ENCODE measurements around the gene DGKA.

DGKA gene

GRCh38 chr12:55930771-55931316 is at the start of gene DGKA:
Gene DGKA (plus strand): TSS chr12:55931162. CDS start chr12:55936504, 5,342 bp downstream.
- Histone ChIP-seq H3K36me3 (ENCODE audit: control insufficient read depth in 2 of 2, insufficient read depth in 2 of 2, low read length in 2 of 2) (no peaks in the 10 kb centered on the region), H3K4me3 (ENCODE audit: low read length in 2 of 2) (peak within 1 kb of the TSS; percentile 61 to 86), H3K27ac (ENCODE audit: low read length) (peak within 1 kb of the TSS; percentile 76), H3K4me1 (ENCODE audit: control insufficient read depth, insufficient read depth, low read length) (peaks cover 42% of the 10 kb centered on the region), H3K9ac (ENCODE audit: low read length in 2 of 2) (peak within 1 kb of the TSS; percentile 78 to 80), H3K27me3 (ENCODE audit: control insufficient read depth in 1 of 2, insufficient read depth in 2 of 2, low read length in 2 of 2) (no peaks in the 10 kb centered on the region), H3K9me3 (ENCODE audit: control insufficient read depth in 2 of 2, low read length in 2 of 2) (no peaks in the 10 kb centered on the region)

GRCh38 chr12:55885113-55885512 is 45.8 kb upstream of the DGKA start:
- H3K4me1 ChIP-seq (ENCODE audit: control insufficient read depth, insufficient read depth, low read length) = no peaks in the 10 kb centered on the region
- H3K27me3 ChIP-seq (ENCODE audit: control insufficient read depth in 1 of 2, insufficient read depth in 2 of 2, low read length in 2 of 2) = no peaks in the 10 kb centered on the region

GRCh38 chr12:55891310-55891709 is 39.7 kb upstream of the DGKA start:
- Histone ChIP-seq H3K36me3 (ENCODE audit: control insufficient read depth in 2 of 2, insufficient read depth in 2 of 2, low read length in 2 of 2) (no peaks in the 10 kb centered on the region), H3K9me3 (ENCODE audit: control insufficient read depth in 2 of 2, low read length in 2 of 2) (no peaks in the 10 kb centered on the region), H3K9ac (ENCODE audit: low read length in 2 of 2) (no peak overlapping the region)

More at GRCh38 chr12:55885113-55885512, 45.8 kb upstream of the DGKA start:
- Histone ChIP-seq H3K9me3 (ENCODE audit: control insufficient read depth in 2 of 2, low read length in 2 of 2) (no peaks in the 10 kb centered on the region), H3K36me3 (ENCODE audit: control insufficient read depth in 2 of 2, insufficient read depth in 2 of 2, low read length in 2 of 2) (no peaks in the 10 kb centered on the region), H3K4me3 (ENCODE audit: low read length in 2 of 2) (no peak overlapping the region), H3K9ac (ENCODE audit: low read length in 2 of 2) (no peak overlapping the region), H3K27ac (ENCODE audit: low read length) (no peak overlapping the region)

GRCh38 chr12:55893723-55894122 is 37.2 kb upstream of the DGKA start:
- no peaks in the 10 kb centered on the region for H3K4me1 ChIP-seq (ENCODE audit: control insufficient read depth, insufficient read depth, low read length)
- H3K9ac ChIP-seq (ENCODE audit: low read length in 2 of 2) = no peak overlapping the region
- no peaks in the 10 kb centered on the region for H3K27me3 ChIP-seq (ENCODE audit: control insufficient read depth in 1 of 2, insufficient read depth in 2 of 2, low read length in 2 of 2)
- H3K27ac ChIP-seq (ENCODE audit: low read length) = no peak overlapping the region
- H3K4me3 ChIP-seq (ENCODE audit: low read length in 2 of 2) = no peak overlapping the region
- H3K9me3 ChIP-seq (ENCODE audit: control insufficient read depth in 2 of 2, low read length in 2 of 2) = no peaks in the 10 kb centered on the region
- H3K36me3 ChIP-seq (ENCODE audit: control insufficient read depth in 2 of 2, insufficient read depth in 2 of 2, low read length in 2 of 2) = no peaks in the 10 kb centered on the region

More at GRCh38 chr12:55891310-55891709, 39.7 kb upstream of the DGKA start:
- Histone ChIP-seq H3K27me3 (ENCODE audit: control insufficient read depth in 1 of 2, insufficient read depth in 2 of 2, low read length in 2 of 2) (no peaks in the 10 kb centered on the region), H3K4me1 (ENCODE audit: control insufficient read depth, insufficient read depth, low read length) (no peaks in the 10 kb centered on the region), H3K4me3 (ENCODE audit: low read length in 2 of 2) (no peak overlapping the region), H3K27ac (ENCODE audit: low read length) (no peak overlapping the region)

- no peak overlapping the region for H3K4me3 ChIP-seq (ENCODE audit: low read length in 2 of 2)
- no peaks in the 10 kb centered on the region for H3K27me3 ChIP-seq (ENCODE audit: control insufficient read depth in 1 of 2, insufficient read depth in 2 of 2, low read length in 2 of 2)
- peaks cover 3 to 5% of the 10 kb centered on the region in 2 donors for H3K36me3 ChIP-seq (ENCODE audit: control insufficient read depth in 2 of 2, insufficient read depth in 2 of 2, low read length in 2 of 2)
- no peaks in the 10 kb centered on the region for H3K4me1 ChIP-seq (ENCODE audit: control insufficient read depth, insufficient read depth, low read length)
- no peaks in the 10 kb centered on the region for H3K9me3 ChIP-seq (ENCODE audit: control insufficient read depth in 2 of 2, low read length in 2 of 2)
- H3K27ac ChIP-seq (ENCODE audit: low read length) = no peak overlapping the region
- no peak overlapping the region for H3K9ac ChIP-seq (ENCODE audit: low read length in 2 of 2)
These were observed 31.9 kb upstream of the DGKA start for GRCh38 chr12:55899082-55899481.

- Histone ChIP-seq H3K9ac (ENCODE audit: low read length in 2 of 2) (no peak overlapping the region), H3K27me3 (ENCODE audit: control insufficient read depth in 1 of 2, insufficient read depth in 2 of 2, low read length in 2 of 2) (no peaks in the 10 kb centered on the region), H3K36me3 (ENCODE audit: control insufficient read depth in 2 of 2, insufficient read depth in 2 of 2, low read length in 2 of 2) (peaks cover 3 to 5% of the 10 kb centered on the region in 2 donors), H3K27ac (ENCODE audit: low read length) (no peak overlapping the region), H3K4me3 (ENCODE audit: low read length in 2 of 2) (no peak overlapping the region), H3K9me3 (ENCODE audit: control insufficient read depth in 2 of 2, low read length in 2 of 2) (no peaks in the 10 kb centered on the region), H3K4me1 (ENCODE audit: control insufficient read depth, insufficient read depth, low read length) (no peaks in the 10 kb centered on the region)
These were observed 29.0 kb upstream of the DGKA start for GRCh38 chr12:55901881-55902490.

- Histone ChIP-seq H3K27me3 (ENCODE audit: control insufficient read depth in 1 of 2, insufficient read depth in 2 of 2, low read length in 2 of 2) (no peaks in the 10 kb centered on the region), H3K9me3 (ENCODE audit: control insufficient read depth in 2 of 2, low read length in 2 of 2) (no peaks in the 10 kb centered on the region), H3K4me3 (ENCODE audit: low read length in 2 of 2) (no peak overlapping the region)
These were observed 24.9 kb upstream of the DGKA start for GRCh38 chr12:55906056-55906455.

GRCh38 chr12:55908726-55909512 is 22.0 kb upstream of the DGKA start:
- no peak overlapping the region for H3K4me3 ChIP-seq (ENCODE audit: low read length in 2 of 2)
- H3K4me1 ChIP-seq (ENCODE audit: control insufficient read depth, insufficient read depth, low read length) = no peaks in the 10 kb centered on the region
- peaks cover 2 to 4% of the 10 kb centered on the region in 2 donors for H3K36me3 ChIP-seq (ENCODE audit: control insufficient read depth in 2 of 2, insufficient read depth in 2 of 2, low read length in 2 of 2)
- H3K9ac ChIP-seq (ENCODE audit: low read length in 2 of 2) = no peak overlapping the region
- H3K27me3 ChIP-seq (ENCODE audit: control insufficient read depth in 1 of 2, insufficient read depth in 2 of 2, low read length in 2 of 2) = no peaks in the 10 kb centered on the region
- H3K9me3 ChIP-seq (ENCODE audit: control insufficient read depth in 2 of 2, low read length in 2 of 2) = no peaks in the 10 kb centered on the region
- no peak overlapping the region for H3K27ac ChIP-seq (ENCODE audit: low read length)

More at GRCh38 chr12:55906056-55906455, 24.9 kb upstream of the DGKA start:
- Histone ChIP-seq H3K27ac (ENCODE audit: low read length) (no peak overlapping the region), H3K4me1 (ENCODE audit: control insufficient read depth, insufficient read depth, low read length) (no peaks in the 10 kb centered on the region), H3K36me3 (ENCODE audit: control insufficient read depth in 2 of 2, insufficient read depth in 2 of 2, low read length in 2 of 2) (peaks cover 3 to 5% of the 10 kb centered on the region in 2 donors), H3K9ac (ENCODE audit: low read length in 2 of 2) (no peak overlapping the region)

GRCh38 chr12:55909513-55909884 is 21.5 kb upstream of the DGKA start:
- H3K9me3 ChIP-seq (ENCODE audit: control insufficient read depth in 2 of 2, low read length in 2 of 2) = no peaks in the 10 kb centered on the region
- H3K27ac ChIP-seq (ENCODE audit: low read length) = no peak overlapping the region
- no peaks in the 10 kb centered on the region for H3K27me3 ChIP-seq (ENCODE audit: control insufficient read depth in 1 of 2, insufficient read depth in 2 of 2, low read length in 2 of 2)
- H3K9ac ChIP-seq (ENCODE audit: low read length in 2 of 2) = no peak overlapping the region
- peaks cover 4 to 6% of the 10 kb centered on the region in 2 donors for H3K36me3 ChIP-seq (ENCODE audit: control insufficient read depth in 2 of 2, insufficient read depth in 2 of 2, low read length in 2 of 2)
- no peaks in the 10 kb centered on the region for H3K4me1 ChIP-seq (ENCODE audit: control insufficient read depth, insufficient read depth, low read length)
- H3K4me3 ChIP-seq (ENCODE audit: low read length in 2 of 2) = no peak overlapping the region

- H3K4me1 ChIP-seq (ENCODE audit: control insufficient read depth, insufficient read depth, low read length) = no peaks in the 10 kb centered on the region
- no peaks in the 10 kb centered on the region for H3K27me3 ChIP-seq (ENCODE audit: control insufficient read depth in 1 of 2, insufficient read depth in 2 of 2, low read length in 2 of 2)
- no peak overlapping the region for H3K4me3 ChIP-seq (ENCODE audit: low read length in 2 of 2)
- no peak overlapping the region for H3K9ac ChIP-seq (ENCODE audit: low read length in 2 of 2)
- no peaks in the 10 kb centered on the region for H3K9me3 ChIP-seq (ENCODE audit: control insufficient read depth in 2 of 2, low read length in 2 of 2)
- no peak overlapping the region for H3K27ac ChIP-seq (ENCODE audit: low read length)
- H3K36me3 ChIP-seq (ENCODE audit: control insufficient read depth in 2 of 2, insufficient read depth in 2 of 2, low read length in 2 of 2) = peaks cover 6% of the 10 kb centered on the region in 2 donors
These were observed 18.1 kb upstream of the DGKA start for GRCh38 chr12:55912908-55913307.

- Histone ChIP-seq H3K4me1 (ENCODE audit: control insufficient read depth, insufficient read depth, low read length) (no peaks in the 10 kb centered on the region), H3K27ac (ENCODE audit: low read length) (no peak overlapping the region), H3K27me3 (ENCODE audit: control insufficient read depth in 1 of 2, insufficient read depth in 2 of 2, low read length in 2 of 2) (no peaks in the 10 kb centered on the region), H3K4me3 (ENCODE audit: low read length in 2 of 2) (no peak overlapping the region), H3K36me3 (ENCODE audit: control insufficient read depth in 2 of 2, insufficient read depth in 2 of 2, low read length in 2 of 2) (peaks cover 6% of the 10 kb centered on the region in 2 donors), H3K9me3 (ENCODE audit: control insufficient read depth in 2 of 2, low read length in 2 of 2) (no peaks in the 10 kb centered on the region), H3K9ac (ENCODE audit: low read length in 2 of 2) (no peak overlapping the region)
These were observed 15.5 kb upstream of the DGKA start for GRCh38 chr12:55915482-55915859.

All from stomach smooth muscle (tissue), 2 donors.